PC-3 (cell line): ENCODE results near the gene MT1M. TPM values are rescaled to one million over a fixed set of nuclear protein-coding genes. Genes with fewer than 3 reads are reported as not detected.

Source experiments
- ATAC-seq: fragments of 200-7000 bp; cut with Tn5 transposase; 2 replicates; pipeline ENCODE4 v1.9.1; 2020; ENCODE audit warnings: mild to moderate bottlenecking, moderate library complexity
- BruUV-seq: library from RNA; stranded (reverse); fragments of 400-500 nt; replicated peaks from 2 replicates; lab custom pipeline; 2021; lab: Mats Ljungman, UMichigan
- CTCF ChIA-PET: fragments of 300-600 bp; sonication (Branson Sonifier 250); formaldehyde crosslinking; loops from one replicate; lab custom pipeline; 2022; ENCODE audit warnings: antibody characterized with exemption; lab: Charles Lee
- POLR2A ChIA-PET: fragments of 300-600 bp; sonication (Branson Sonifier 250); formaldehyde crosslinking; loops from one replicate; lab custom pipeline; 2022; ENCODE audit warnings: antibody characterized with exemption; ENCODE audit not compliant: unreplicated experiment; lab: Charles Lee
- DNase-seq: peaks from one replicate; pipeline ENCODE4 v3.0.0-alpha.2; 2015
- H2AFZ ChIP-seq: fragments of 300-600 bp; sonication (generic); 2 replicates; pipeline ENCODE4 v1.6.0; 2016; ENCODE audit warnings: antibody characterized with exemption, low read length
- H3F3A ChIP-seq: fragments of 300-600 bp; sonication (generic); one replicate; pipeline ENCODE4 v1.6.0; 2017; ENCODE audit warnings: antibody characterized with exemption, low read length, control low read depth, mild to moderate bottlenecking; ENCODE audit not compliant: unreplicated experiment
- H3K27ac ChIP-seq: fragments of 300-600 bp; sonication (generic); 2 replicates; pipeline ENCODE4 v1.5.1; 2016; ENCODE audit warnings: mild to moderate bottlenecking, low read length
- H3K27me3 ChIP-seq: fragments of 300-600 bp; sonication (generic); 2 replicates; pipeline ENCODE4 v1.6.1; 2016; ENCODE audit warnings: low read length, mixed read lengths
- H3K36me3 ChIP-seq: fragments of 300-600 bp; sonication (generic); 2 replicates; pipeline ENCODE4 v1.6.1; 2016; ENCODE audit warnings: low read depth, mixed run types, low read length, mixed read lengths
- H3K4me1 ChIP-seq: fragments of 300-600 bp; sonication (generic); 2 replicates; pipeline ENCODE4 v1.5.1; 2016; ENCODE audit warnings: low read length; ENCODE audit not compliant: insufficient read depth
- H3K4me2 ChIP-seq: fragments of 300-600 bp; sonication (generic); 2 replicates; pipeline ENCODE4 v1.6.0; 2016; ENCODE audit warnings: low read length
- H3K4me3 ChIP-seq: fragments of 300-600 bp; sonication (generic); 2 replicates; pipeline ENCODE4 v1.5.1; 2016; ENCODE audit warnings: mild to moderate bottlenecking, low read length, mixed read lengths
- H3K79me2 ChIP-seq: fragments of 300-600 bp; sonication (generic); 2 replicates; pipeline ENCODE4 v1.6.1; 2017; ENCODE audit warnings: low read length, mixed read lengths
- H3K9ac ChIP-seq: fragments of 300-600 bp; sonication (generic); 2 replicates; pipeline ENCODE4 v1.6.0; 2016; ENCODE audit warnings: mild to moderate bottlenecking, low read length
- H3K9me2 ChIP-seq: fragments of 300-600 bp; sonication (generic); replicated peaks from 2 replicates; pipeline ENCODE4 v1.6.1; 2016; ENCODE audit warnings: mixed run types, low read length, mixed read lengths
- H3K9me3 ChIP-seq: fragments of 300-600 bp; sonication (generic); 2 replicates; pipeline ENCODE4 v1.6.1; 2016; ENCODE audit warnings: low read length, mixed read lengths
- H4K20me1 ChIP-seq: fragments of 300-600 bp; sonication (generic); 2 replicates; pipeline ENCODE4 v1.6.1; 2016; ENCODE audit warnings: low read length, mixed read lengths
- EZH2 ChIP-seq: fragments of 300-600 bp; sonication (generic); IDR thresholded peaks from one replicate; pipeline ENCODE4 v1.6.1; 2017; ENCODE audit warnings: antibody characterized with exemption, mild to moderate bottlenecking, low read length; ENCODE audit not compliant: unreplicated experiment
- EZH2phosphoT487 ChIP-seq: fragments of 300-600 bp; sonication (generic); IDR thresholded peaks from 2 replicates; pipeline ENCODE4 v1.6.1; 2018; ENCODE audit warnings: mild to moderate bottlenecking, antibody characterized with exemption, low read length, borderline replicate concordance
- intact Hi-C: fragments of 100-400 bp; cut with micrococcal nuclease; formaldehyde crosslinking; loops from 2 replicates; pipeline ENCODE4 v1.9.0; 2023
- total RNA-seq: library from RNA; depleted of rRNA; stranded (reverse); fragments of >200 nt; gene quantifications from 2 replicates; pipeline ENCODE4 v1.2.3, GENCODE V29; 2014
- TF ChIP-seq, protein P1 (sequence below): fragments of 300-600 bp; sonication (generic); conservative IDR thresholded peaks from 2 replicates; pipeline ENCODE4 v1.5.1; 2017; ENCODE audit warnings: antibody characterized with exemption, low read depth, mild to moderate bottlenecking, low read length

Gene MT1M
- total RNA-seq, 1 experiment from 2014 or later: 1.5 TPM

DNA sequence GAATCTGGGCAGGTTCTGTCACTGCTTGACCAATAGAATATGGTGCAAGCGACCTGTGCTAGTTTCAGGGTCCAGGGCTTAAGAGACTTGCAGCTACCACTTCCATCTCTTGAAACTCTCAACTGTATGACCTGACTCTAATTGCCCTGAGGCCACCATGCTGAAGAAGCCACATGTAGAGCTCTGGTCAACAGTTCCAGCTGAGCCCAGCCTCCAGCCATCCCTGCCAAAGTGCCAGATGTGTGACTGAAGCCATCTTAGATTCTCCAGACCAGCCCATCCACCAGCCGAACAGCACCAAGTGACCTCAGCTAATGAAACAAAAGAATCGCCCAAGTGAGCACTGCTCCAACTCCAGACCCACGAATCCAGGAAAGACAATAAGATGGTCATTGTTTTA, 27.5 kb upstream of the MT1M start:
- intact Hi-C loops: loop anchor here (5.0 to 10.0 kb wide), 3 partner anchors 50 to 182 kb away; partner anchors contain the start of genes MT1B, MT1F and MT1X
- Histone ChIP-seq H3K9ac (no peak overlapping the region), H3K4me3 (no peak overlapping the region), H4K20me1 (no peaks in the 10 kb centered on the region), H3K79me2 (peaks cover 12% of the 10 kb centered on the region), H3K9me3 (no peaks in the 10 kb centered on the region), H3K27ac (no peak overlapping the region), H2AFZ (no peak overlapping the region), H3F3A (peaks cover 14% of the 10 kb centered on the region), H3K4me2 (no peak overlapping the region), H3K4me1 (peaks cover 44% of the 10 kb centered on the region), H3K9me2 (no peaks in the 10 kb centered on the region), H3K27me3 (no peaks in the 10 kb centered on the region), H3K36me3 (no peaks in the 10 kb centered on the region)
- no peak for DNase-seq
- no peak for ATAC-seq
- TF ChIP-seq EZH2 (no peak), EZH2phosphoT487 (no peak)
- TF ChIP-seq, protein P1, sequence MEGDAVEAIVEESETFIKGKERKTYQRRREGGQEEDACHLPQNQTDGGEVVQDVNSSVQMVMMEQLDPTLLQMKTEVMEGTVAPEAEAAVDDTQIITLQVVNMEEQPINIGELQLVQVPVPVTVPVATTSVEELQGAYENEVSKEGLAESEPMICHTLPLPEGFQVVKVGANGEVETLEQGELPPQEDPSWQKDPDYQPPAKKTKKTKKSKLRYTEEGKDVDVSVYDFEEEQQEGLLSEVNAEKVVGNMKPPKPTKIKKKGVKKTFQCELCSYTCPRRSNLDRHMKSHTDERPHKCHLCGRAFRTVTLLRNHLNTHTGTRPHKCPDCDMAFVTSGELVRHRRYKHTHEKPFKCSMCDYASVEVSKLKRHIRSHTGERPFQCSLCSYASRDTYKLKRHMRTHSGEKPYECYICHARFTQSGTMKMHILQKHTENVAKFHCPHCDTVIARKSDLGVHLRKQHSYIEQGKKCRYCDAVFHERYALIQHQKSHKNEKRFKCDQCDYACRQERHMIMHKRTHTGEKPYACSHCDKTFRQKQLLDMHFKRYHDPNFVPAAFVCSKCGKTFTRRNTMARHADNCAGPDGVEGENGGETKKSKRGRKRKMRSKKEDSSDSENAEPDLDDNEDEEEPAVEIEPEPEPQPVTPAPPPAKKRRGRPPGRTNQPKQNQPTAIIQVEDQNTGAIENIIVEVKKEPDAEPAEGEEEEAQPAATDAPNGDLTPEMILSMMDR: no peak
- ChIA-PET CTCF (no interaction called here), POLR2A (no interaction called here)
- BruUV-seq: no TSS peak

DNA sequence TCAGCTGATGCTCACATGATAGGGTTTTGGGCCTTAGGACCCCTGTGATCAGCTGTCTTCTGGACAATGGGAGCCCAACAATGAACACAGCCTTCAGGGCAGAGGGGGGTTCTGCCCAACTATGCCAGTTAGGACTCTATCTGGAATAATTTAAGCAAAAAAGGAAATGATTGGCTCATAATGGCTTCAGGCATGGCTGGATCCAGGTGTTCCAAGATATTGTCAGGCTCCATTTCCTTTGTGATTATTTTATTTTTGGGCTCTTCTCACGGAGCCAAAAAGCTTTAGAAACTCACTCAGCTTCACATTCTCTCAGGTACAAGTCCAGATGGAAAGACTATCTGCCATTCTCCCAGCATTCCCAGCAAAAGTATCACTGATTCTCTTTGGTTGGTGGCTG, 27.0 kb upstream of the MT1M start:
- H3K4me3 ChIP-seq: no peak overlapping the region; the same call in 1 of the 2 replicates
- no TSS peak for BruUV-seq
- peak overlapping the region; percentile 82 for H3K27ac ChIP-seq
- ATAC-seq: no peak
- no peaks in the 10 kb centered on the region for H3K27me3 ChIP-seq
- peaks cover 14% of the 10 kb centered on the region for H3F3A ChIP-seq
- no peak for TF ChIP-seq EZH2phosphoT487
- TF ChIP-seq, protein P1: no peak
- TF ChIP-seq EZH2: no peak
- no peaks in the 10 kb centered on the region for H3K9me3 ChIP-seq
- H3K79me2 ChIP-seq: peaks cover 13% of the 10 kb centered on the region
- peaks cover 45% of the 10 kb centered on the region for H3K4me1 ChIP-seq
- H3K4me2 ChIP-seq: peak overlapping the region; percentile 93
- intact Hi-C loops: loop anchor here (5.0 to 10.0 kb wide), 3 partner anchors 49 to 182 kb away; partner anchors contain the start of genes MT1B, MT1F and MT1X
- no peaks in the 10 kb centered on the region for H4K20me1 ChIP-seq
- H3K9ac ChIP-seq: no peak overlapping the region
- CTCF ChIA-PET: no interaction called here
- no peaks in the 10 kb centered on the region for H3K9me2 ChIP-seq
- no peak for DNase-seq
- no peak overlapping the region for H2AFZ ChIP-seq
- POLR2A ChIA-PET: no interaction called here
- no peaks in the 10 kb centered on the region for H3K36me3 ChIP-seq

DNA sequence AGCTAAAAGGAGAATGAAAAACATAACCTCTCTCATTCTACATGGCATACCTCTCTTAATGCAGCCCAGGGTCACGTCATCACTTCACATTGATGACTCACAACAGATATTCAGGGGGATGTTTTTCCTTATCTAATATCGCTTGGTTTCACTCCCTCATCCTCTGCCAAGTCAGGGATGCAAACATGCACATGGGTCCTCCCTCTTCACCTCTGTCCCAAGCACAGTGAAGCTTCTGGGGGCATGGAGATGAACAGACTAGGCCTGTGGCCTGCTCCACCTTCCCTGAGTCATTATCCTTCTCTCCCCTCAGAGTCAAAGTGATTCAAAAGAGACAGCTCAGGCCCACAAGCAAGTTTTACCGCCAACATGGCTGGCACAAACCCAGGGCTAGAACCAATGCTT, 26.4 kb upstream of the MT1M start:
- POLR2A ChIA-PET: no interaction called here

More for the DNA sequence above, 26.4 kb upstream of the MT1M start:
- H3F3A ChIP-seq: peaks cover 14% of the 10 kb centered on the region
- H3K9me3 ChIP-seq: no peaks in the 10 kb centered on the region
- peak overlapping the region; percentile 82 for H3K27ac ChIP-seq
- peak overlapping the region; percentile 37; the same call in 1 of the 2 replicates for H3K9ac ChIP-seq
- CTCF ChIA-PET: interaction anchor here (1.1 to 1.2 kb wide), 2 partner anchors 96 to 183 kb away, joined by 4 to 7 read pairs; no protein-coding TSS in a partner anchor
- ATAC-seq (peak; percentile 0; the same call in 1 of the 2 replicates), DNase-seq (no peak)
- no peaks in the 10 kb centered on the region for H3K36me3 ChIP-seq
- BruUV-seq: no TSS peak
- no peaks in the 10 kb centered on the region for H3K27me3 ChIP-seq
- H3K4me2 ChIP-seq: peak overlapping the region; percentile 93
- no peaks in the 10 kb centered on the region for H3K9me2 ChIP-seq
- H3K4me3 ChIP-seq: no peak overlapping the region; the same call in 1 of the 2 replicates
- H3K4me1 ChIP-seq: peaks cover 51% of the 10 kb centered on the region
- intact Hi-C loops: loop anchor here (2.0 to 10.0 kb wide), 4 partner anchors 21 to 181 kb away; partner anchors contain the start of genes MT1B, MT1F and MT1X
- H4K20me1 ChIP-seq: no peaks in the 10 kb centered on the region
- no peak overlapping the region for H2AFZ ChIP-seq
- TF ChIP-seq, protein P1: no peak
- TF ChIP-seq EZH2 (no peak), EZH2phosphoT487 (no peak)
- H3K79me2 ChIP-seq: peaks cover 16% of the 10 kb centered on the region
